Lower leg skin (tissue), 3 donors: ENCODE results near the gene DACT2.

Experiments used
- CTCF ChIP-seq, 3 donors: fragments of 450-650 bp; IDR thresholded peaks; one replicate each; pipeline ENCODE4 v1.5.1; 2016; ENCODE audit warnings: antibody characterized with exemption in 3 of 3, mild to moderate bottlenecking in 3 of 3, moderate library complexity in 2 of 3
- POLR2A ChIP-seq, 2 donors: fragments of 450-650 bp; IDR thresholded peaks; one replicate each; pipeline ENCODE4 v1.6.1; 2016 to 2017; ENCODE audit warnings: antibody characterized with exemption in 2 of 2, mild to moderate bottlenecking in 1 of 2, moderate library complexity in 1 of 2

- TF ChIP-seq CTCF (IDR thresholded peaks at IDR 0.05) (no peak), POLR2A (IDR thresholded peaks at IDR 0.05) (no peak)
These were observed 25.7 kb upstream of the DACT2 start for GRCh38 chr6:168345266-168345665.
